ENCODE results near the gene RBBP8.

Gene RBBP8

DNA sequence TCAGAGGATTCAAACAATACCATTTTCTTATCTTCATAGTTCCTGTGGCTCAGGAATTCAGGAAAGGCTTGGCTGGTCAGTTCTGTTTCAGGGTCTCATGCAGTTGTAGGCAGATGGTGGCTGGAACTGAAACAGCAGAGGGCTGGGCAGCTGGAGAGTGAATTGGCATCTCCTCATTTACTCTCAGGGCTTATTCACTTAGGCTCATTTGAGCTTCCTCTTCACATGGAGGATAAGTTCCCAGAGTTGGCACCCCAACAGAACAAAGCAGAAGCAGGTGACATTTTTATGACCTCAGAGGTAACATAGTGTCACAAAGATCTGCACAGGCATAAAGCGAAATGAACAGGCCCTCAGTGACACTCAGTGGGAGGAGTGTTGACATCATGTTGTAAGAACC is 66.1 kb downstream of the RBBP8 start:
- no peak for DNase-seq (ENCODE audit: low read depth)

DNA sequence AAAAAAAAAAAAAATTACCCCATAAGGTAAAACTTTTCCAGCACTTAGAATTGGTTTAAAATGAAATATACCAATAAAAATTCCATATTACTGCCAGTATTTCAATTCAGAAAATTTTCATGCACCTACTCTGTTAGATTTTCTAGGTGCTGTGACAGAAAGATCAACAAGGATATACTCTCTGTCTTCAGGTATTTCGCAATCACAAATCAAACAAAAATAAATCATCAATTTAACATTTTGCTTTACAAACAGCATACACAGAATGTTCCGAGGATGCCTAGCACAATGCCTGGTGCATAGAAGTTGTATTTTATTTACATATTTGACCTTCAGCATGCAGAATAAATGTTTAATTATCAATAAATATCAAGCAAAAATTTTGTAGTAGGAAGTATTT is 66.5 kb downstream of the RBBP8 start:
- no peak for DNase-seq (ENCODE audit: low read depth)

DNA sequence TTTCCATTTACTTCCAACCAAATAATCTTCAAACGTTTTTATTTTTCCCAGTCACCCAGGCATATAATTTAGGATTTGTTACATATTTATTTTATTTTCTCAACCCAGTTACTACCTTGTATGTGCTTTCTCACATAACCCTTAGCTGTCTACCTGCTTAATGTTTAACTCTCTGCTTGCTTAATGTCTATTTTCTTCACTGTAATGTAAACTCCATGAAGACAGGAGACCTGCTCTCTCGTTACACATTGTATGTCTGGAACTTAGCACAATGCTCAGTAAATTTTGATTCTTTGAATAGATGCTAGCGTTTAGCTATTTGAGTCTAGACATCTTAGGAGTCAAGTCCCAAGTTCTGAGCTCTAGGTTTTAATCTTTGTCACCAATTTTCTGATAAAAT is 70.2 kb downstream of the RBBP8 start:
- DNase-seq (ENCODE audit: low read depth): no peak

DNA sequence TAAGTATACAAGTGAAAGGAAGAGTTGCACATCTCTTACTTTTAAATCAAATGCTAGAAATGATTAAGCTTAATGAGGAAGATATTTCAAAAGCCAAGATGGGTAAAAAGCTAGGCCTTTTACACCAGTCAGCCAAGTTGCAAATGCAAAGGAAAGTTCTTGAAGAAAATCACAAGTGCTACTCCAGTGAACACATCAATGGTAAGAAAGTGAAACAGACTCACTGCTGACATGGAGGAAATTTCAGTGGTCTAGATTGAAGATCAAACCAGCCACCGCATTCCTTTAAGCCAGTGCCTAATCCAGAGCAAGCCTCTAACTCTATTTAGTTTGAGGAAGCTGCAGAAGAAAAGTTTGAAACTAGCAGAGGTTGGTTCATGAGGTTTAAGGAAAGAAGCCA is 79.1 kb downstream of the RBBP8 start:
- no peak for DNase-seq (ENCODE audit: low read depth)

DNA sequence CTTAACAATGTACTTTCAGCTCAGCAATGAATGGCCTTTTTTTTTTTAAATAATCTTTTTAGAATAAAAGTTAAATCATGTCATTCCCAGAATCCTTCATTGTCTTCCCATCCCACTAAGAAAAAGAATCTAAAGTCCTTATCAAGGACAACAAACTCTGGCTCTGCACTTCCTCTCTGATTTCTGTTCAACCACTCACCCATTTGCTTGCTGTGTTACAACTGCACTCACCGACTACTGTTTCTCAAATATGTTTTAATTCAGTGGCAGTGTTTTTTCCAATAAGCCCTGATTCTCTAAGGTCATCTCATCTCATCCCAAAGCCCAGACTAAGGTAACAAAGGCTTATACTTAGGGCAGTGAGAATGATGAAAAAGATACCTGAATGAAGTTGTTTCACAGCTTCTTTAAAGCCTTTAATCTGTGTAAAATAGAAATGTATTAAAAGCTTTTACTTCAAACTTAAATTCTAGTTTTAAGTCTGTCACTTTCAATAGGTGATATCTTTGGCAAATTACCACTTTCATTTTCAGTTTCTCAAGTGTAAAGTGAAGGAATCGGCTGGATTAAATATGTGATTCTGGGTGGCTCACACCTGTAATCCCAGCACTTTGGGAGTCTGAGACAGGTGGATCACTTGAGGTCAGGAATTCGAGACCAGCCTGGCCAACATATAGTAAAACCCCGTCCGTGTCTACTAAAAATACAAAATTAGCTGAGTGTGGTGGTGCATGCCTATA is 87.6 kb downstream of the RBBP8 start:
- no peak for DNase-seq (ENCODE audit: low read depth)

DNA sequence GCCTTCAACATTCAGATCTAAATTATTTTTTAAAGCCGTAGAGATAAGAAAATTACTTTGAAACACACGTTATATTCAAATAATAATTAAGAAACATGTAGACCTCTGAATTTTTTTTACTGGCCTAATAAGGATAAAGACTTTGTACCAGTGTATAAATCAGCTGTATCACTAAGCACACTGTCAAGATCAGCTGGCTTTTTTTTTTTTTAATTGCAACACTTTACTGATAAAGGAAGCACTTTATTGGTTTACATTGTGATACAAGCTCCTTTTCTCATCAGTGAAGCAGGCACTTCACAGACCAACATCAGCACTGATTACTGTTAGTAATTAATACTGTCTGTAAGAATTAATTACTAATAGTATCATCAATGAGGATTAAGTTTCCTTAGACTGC is 88.5 kb downstream of the RBBP8 start:
- DNase-seq (ENCODE audit: low read depth): no peak

DNA sequence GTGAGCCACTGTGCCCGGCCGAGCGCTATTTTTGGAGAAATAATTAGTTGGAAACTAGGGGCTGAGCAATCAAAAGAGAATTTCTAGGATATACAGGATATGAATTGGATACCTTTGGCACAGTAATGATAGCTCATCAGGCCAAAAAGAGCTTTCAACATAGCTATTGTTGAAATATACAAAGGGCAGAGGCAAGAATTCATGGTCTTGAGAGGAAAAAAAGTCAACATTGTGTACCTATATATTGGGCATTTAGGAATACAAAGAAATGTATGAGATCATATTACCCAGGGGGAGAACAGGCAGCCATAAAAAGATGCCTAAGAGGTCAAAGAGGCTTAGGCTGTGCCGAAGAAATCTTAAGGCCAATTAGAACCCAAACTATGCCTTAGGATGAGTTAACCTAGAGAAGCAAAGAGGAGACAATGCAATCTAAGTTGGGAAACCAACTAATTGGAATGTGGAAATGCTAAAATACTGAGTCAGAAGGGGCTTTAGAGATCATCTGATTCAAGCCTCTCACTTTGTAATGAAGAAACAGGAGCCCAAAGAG is 99.0 kb downstream of the RBBP8 start:
- DNase-seq (ENCODE audit: low read depth): no peak

DNA sequence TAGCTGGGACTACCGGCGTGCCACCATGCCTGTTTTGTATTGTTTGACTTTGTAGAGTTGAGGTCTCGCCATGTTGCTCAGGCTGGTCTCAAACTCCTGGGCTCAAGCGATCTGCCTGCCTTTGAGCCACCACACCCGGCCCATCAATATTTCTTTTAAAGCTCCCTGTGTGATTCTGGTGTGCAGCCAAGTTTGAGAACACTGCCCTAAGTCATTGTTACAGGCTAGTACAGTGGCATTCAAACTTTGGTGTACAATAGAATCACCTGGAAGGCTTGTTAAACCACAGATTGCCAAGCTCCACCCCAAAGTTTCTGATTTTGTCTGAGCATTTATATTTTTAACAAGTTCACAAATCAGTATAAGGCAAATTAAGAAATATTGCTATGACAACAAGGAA is 99.9 kb downstream of the RBBP8 start:
- no peak for DNase-seq (ENCODE audit: low read depth)

DNA sequence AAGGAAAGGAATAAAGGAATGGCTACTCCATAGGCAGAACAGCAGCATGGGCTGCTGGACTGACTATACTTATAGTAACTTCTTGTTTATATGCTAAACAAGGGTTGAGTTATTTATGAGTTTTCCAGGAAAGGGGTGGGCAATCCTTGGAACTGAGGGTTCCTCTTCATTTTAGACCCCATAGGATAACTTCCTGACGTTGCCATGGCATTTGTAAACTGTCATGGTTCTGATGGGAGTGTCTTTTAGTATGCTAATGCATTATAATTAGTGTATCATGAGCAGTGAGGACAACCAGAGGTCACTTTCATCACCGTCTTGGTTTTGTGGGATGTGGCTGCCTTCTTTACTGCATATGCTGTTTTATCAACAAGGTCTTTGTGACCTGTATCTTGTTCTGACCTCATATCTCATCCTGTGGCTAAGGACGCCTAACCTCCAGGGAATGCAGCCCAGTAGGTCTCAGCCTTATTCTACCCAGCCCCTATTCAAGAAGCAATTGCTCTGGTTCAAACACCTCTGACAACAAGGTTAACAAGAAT is 103.6 kb downstream of the RBBP8 start:
- DNase-seq (ENCODE audit: low read depth): no peak

DNA sequence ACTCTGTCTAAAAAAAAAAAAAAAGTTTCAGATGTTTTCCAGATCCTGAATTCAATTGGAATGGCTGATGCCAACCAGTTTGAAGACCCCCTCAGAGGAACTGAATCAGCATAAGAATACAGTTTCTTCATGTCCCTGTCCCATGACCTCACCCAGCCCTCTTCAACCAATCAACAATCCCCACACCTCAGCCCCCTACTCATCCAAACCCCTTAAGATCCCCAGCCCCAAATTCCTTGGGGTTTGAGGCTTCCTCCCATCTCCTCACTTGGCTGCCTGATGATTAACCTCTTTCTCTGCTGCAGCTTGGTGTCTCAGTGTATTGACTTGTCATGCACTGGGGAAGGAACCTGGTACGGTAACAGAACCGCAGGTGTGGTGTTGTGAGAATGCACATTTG is 104.5 kb downstream of the RBBP8 start:
- DNase-seq (ENCODE audit: low read depth): no peak

DNA sequence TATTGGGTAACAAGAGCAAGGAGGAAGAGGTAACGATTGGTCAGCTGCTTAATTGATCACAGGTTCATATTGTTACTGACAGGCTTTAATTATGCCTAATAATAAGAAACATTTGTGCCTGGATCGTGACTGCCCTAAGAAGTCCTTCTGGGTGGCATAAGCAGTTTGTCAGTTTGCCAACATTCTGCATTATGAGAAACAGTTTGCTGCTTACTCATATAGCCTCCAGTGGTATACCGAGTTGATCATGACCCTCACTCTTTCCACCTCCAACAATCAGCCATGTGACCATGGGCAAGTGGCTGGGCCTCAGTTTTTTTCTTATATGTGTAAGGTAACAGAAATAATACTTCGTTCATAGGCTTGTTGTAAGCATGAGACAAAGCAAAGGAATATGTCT is 105.6 kb downstream of the RBBP8 start:
- no peak for DNase-seq (ENCODE audit: low read depth)

DNA sequence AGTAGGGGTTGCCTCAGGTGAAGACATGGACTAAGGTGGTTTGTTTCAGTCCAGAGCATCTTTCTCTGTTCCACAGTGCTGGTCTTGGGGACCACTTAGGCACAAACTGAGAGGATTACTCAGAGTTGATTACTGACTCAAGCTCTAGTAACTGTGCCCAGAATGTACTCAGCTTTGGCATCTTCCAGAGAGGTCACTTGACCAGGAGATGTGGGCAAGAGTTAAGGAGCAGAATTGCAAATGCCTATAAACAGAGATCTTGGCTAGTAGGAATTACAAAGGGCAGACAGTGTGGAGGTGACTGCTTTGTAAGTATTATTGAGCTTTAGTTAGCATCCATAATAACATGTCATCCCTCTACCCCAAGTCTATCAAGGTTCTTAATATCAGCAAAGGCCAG is 109.0 kb downstream of the RBBP8 start:
- DNase-seq (ENCODE audit: low read depth): no peak

DNA sequence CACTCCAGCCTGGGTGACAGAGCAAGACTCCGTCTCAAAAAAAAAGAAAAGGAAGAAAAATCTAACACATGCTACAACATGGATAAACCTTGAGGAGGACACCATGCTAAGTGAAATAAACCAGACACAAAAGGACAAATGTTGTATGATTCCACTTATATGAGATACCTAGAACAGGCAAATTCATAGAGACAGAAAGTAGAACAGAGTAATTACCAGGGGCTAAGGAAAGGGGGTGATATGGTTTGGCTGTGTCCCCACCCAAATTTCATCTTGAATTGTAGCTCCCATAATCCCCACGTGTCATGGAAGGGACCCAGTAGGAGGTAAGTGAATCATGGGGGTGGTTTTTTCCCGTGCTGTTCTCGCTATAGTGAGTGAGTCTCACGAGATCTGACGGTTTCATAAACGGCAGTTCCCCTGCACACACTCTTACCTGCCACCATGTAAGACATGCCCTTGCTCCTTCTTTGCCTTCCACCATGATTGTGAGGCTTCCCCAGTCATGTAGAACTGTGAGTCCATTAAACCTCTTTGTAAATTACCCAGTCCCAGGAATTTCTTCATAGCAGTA is 110.8 kb downstream of the RBBP8 start:
- no peak for DNase-seq (ENCODE audit: low read depth)

DNA sequence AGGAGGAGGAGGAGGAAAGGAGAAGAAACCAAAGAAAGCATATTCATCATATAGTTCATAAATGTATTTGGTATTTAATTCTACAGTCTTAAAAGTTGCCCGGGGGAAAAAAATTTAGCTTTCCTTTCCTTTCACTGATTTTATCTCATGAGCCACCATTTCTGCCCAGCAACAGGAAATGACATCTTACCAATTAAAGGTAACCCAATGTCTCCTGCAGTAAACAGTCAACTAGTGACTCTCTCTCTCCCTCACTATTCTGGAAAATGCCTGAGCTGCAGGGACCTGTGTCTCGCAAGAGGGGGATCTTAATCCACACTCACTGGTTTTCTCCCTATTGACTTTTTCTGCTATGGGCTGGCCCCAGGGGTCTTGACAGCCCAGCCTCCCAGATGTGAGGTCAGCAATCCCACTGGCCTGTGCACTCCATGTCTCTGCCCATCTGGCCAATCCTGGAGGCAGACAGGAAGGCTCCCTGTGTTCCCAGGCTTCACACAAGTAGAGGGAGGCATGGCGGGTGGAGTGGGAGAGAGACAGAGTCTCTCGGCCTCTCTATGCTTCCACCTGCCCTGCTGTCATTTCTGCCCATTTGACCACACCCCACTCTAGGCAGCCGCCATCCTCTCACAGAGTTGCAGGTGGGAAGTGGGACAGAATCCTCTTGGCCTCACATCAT is 116.7 kb downstream of the RBBP8 start:
- DNase-seq (ENCODE audit: low read depth): no peak

DNA sequence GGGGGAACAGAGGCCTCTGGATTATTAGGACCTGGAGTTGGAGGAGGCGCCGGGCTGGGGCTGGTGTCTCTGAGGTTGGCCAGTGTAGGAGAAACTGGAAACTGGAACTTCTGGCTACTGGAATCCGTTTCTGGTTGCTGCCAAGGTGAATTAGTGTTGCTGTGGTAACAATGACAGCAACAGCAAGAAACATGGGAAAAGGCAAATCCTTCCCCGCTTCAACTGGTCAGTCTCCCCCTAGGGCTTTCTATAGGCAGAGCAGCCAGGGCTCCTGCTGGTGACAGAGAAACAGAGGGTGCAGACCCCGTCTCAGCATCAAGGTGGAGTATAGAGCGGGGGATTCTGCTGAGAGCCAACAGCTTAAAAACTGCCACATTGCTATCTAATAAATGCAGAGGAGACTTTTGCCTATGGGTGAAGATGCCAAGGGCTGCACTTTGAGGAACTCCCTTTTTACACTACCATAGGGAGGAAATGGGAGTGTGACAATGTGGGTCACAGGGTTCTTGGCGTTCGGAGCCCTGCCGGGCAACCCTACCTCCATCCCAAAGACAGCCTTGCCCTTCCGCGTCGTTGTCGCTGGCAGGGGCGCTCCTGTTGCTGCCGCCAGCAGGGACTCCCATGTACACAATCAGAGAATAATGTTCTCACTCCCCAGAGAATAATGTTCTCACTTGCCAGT is 120.8 kb downstream of the RBBP8 start:
- no peak for DNase-seq (ENCODE audit: low read depth)

DNA sequence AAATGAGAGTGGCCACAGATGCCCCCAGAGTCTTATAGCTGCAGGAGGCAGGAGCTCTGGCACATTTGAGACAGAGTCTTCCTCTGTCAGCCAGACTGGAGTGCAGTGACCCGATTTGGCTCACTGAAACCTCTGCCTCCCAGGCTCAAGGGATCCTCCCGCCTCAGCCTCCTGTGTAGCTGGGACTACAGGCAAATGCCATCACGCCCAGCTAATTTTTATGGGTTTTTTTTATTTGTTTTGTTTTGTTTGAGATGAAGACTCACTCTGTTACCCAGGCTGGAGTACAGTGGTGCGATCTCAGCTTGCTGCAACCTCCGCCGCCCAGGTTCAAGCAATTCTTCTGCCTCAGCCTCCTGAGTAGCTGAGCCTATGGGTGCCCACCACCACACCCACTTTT is 121.4 kb downstream of the RBBP8 start:
- no peak for DNase-seq (ENCODE audit: low read depth)

DNA sequence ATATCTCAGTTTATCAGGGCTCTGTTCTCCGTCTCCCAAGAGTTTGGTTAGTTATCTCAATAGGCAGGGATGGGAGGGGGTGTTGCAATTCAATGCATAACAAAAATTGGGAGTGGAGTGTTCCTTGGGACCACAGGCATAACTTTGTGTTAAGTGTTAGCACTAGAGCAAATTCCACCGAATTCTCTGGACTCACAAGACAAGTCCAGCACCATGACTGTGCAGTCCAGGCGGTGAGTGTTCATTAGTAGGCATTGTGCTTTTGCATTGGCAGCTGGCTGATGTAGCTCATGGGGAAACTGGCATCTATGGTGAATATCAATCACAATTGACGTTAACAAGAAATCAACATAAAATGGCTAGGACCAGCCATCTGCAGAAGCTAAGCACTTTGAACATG is 123.2 kb downstream of the RBBP8 start:
- no peak for DNase-seq (ENCODE audit: low read depth)

DNA sequence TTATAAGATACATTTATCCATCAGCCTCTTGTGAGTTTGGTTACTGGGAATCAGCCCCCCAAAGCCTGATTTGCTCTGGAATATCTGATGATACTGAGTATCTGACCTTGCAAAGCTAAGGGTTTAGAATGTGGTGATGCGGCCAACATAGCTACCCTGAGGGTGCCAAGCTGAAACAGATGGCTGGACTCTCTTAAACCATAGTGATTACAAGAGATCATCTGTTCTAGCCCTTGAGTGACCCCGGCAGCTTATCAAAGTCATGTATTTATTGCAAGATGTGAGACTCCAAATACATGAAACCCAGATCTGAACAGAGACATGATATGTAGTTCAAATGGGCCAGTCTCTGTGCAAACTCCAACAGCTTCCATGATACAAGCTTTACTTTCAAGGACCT is 124.0 kb downstream of the RBBP8 start:
- DNase-seq (ENCODE audit: low read depth): no peak

DNA sequence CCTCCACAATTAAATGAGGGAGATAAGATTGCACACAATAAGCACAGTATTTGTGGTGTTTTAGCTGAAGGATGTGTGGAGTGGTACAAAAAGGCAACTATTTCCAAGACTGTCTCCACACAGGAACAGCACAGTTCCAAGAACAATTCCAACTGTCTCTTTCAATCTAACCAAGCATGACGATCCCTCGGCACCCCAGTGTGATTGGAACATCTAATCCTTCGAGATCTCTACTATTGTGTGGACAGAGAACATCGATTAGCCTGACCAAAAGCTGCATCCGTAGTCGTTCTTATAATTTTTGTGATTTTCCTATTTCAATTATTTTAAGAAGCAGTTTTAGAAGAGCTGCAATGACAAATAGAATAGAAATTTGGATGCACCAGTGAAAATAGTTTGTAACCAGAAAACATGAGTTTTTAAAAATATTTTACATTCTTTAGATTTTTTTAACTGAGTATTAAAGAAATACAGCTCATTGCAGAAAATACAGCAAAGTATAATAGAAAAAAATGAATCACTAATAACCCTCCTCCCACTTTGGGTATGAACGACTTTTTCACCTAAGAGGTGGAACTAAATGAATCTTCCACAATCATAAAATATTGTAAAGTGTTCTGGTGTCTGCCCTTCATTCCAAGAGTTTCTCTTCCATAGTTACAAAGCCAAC is 125.8 kb downstream of the RBBP8 start:
- no peak for DNase-seq (ENCODE audit: low read depth)

DNA sequence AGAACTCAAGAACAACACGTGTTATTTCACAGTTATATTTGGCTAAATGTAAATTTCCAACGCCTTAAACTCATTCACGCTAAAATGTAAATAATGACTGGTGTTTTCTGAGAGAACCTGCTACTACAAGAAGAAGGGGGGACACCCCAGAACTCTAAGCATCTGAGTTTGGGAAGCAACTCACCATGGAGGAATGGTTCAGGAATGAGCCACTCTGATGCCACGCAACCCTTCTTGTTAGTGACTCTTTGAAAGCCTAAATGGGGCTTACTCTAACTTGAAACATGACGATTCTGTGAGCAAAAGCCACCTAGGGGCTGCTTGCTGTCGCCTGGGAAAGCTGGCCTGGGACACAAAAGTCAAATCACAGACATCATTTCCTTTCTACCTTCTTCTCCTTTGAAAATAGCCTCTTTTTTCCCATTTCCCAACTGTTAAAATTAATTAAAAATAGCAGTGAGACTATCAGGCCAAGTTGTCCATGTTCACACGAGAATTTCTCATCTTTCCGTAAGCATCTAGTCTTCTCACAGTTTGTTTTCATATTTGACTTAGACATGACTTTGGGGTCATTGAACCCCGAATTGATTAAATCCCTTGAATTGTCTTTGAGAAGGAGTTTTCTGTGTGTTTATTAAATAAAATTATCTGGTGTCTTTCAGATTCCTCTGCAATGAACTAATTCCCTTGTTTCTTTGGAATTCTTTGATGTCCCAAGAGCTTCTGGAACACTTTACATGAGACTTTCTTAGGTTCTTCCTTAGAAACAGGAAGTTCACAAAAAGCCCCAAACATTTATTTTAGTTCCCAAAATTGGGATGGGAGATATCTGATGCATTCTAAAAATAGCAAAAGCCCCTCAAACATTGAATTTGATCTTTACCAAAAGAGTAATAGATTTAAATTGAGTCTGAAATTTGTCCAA is 126.7 kb downstream of the RBBP8 start:
- DNase-seq (ENCODE audit: low read depth): no peak

DNA sequence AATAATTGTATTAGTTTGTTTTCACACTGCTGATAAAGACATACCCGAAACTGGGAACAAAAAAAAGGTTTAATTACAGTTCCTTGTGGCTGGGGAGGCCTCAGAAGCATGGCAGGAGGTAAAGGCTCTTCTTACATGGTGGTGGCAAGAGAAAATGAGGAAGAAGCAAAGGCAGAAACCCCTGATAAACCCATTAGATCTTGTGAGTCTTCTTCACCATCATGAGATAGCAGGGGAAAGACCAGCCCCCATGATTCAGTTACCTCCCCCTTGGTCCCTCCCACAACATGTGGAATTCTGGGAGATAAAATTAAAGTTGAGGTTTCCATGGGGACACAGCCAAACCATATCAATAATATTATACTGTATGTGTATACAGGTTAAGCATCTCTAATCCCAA is 128.9 kb downstream of the RBBP8 start:
- no peak for DNase-seq (ENCODE audit: low read depth)

Data from stimulated activated CD4-positive, alpha-beta T cell treated with anti-CD3 and anti-CD28 coated beads, Interleukin-2, amount 100 ng/mL, for 4 hours (primary cell).